Omental fat pad (tissue), 4 donors: ENCODE data around the gene KCNIP3. TPM values are rescaled to one million over a fixed set of nuclear protein-coding genes. Genes with fewer than 3 reads are reported as not detected.

ENCODE experiments used
- ATAC-seq: fragments of 150-250 bp; one replicate; pipeline ENCODE4 v1.9.1; 2016; ENCODE audit warnings: mild to moderate bottlenecking, moderate library complexity; ENCODE audit not compliant: low FRiP score
- DNase-seq: peaks from one replicate; pipeline ENCODE4 v3.0.0-alpha.2; 2019; ENCODE audit warnings: low spot score
- total RNA-seq, 4 donors: library from RNA; depleted of rRNA; stranded (reverse); fragments of >200 nt; gene quantifications; one replicate each; pipeline ENCODE4 v1.1.0, GENCODE V29; 2016
- TF ChIP-seq, protein P1 (sequence below), 3 donors: fragments of 450-650 bp; IDR thresholded peaks; one replicate each; pipeline ENCODE4 v1.5.1; 2016 to 2017; ENCODE audit warnings: antibody characterized with exemption in 3 of 3, mild to moderate bottlenecking in 3 of 3, moderate library complexity in 2 of 3

The KCNIP3 gene
- total RNA-seq, 4 donors from 2014 or later, result 5.5 to 37.4 (median 7.1) TPM

DNA sequence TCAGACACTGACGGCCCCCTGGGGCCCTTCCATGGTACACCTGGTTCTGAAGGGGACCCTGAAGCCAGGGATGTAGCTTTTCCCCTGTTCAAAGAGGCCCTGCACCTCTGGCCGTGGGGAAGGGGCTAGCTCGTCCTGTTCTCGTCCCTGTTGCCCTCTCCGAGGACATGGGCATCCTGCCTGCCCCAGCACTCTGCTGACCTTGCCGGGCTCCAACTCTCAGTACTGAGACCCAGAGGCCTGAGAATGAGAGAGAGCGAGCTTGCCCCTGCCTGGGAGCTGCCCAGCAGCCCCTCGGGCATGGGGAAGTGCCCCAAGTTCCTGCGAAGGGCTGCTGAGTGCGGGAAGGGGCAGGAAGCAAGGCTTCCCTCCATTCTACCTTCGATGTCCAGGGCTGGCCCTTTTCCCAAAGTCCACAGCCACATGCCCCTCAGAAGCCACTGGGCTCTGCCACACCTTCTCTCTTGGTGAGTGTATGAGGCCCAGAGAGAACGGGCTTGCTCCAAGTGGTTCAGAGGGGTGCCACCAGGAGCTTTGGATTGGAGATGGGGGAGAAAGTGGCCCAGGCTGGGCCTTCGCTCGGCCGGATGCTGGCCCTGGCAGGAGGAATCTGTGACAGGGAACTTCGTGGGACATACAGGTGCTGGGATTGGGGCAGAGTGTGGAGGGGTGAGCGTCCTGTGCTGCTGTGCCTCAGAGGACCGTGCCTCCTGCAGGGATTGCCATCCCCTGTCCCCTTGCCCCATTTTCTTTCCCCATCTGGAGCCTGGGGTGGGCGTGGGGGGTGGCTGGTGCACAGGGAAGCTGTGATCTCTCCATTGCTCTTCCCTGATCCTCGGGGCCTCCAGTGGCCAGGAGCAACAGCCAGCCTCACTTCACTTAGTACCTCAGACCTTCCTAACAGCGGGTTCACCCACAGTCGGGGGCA lies 50.8 kb downstream of the KCNIP3 start:
- ATAC-seq (no peak), DNase-seq (no peak)
- TF ChIP-seq, protein P1, sequence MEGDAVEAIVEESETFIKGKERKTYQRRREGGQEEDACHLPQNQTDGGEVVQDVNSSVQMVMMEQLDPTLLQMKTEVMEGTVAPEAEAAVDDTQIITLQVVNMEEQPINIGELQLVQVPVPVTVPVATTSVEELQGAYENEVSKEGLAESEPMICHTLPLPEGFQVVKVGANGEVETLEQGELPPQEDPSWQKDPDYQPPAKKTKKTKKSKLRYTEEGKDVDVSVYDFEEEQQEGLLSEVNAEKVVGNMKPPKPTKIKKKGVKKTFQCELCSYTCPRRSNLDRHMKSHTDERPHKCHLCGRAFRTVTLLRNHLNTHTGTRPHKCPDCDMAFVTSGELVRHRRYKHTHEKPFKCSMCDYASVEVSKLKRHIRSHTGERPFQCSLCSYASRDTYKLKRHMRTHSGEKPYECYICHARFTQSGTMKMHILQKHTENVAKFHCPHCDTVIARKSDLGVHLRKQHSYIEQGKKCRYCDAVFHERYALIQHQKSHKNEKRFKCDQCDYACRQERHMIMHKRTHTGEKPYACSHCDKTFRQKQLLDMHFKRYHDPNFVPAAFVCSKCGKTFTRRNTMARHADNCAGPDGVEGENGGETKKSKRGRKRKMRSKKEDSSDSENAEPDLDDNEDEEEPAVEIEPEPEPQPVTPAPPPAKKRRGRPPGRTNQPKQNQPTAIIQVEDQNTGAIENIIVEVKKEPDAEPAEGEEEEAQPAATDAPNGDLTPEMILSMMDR (IDR thresholded peaks at IDR 0.05), result no peak

GRCh38 chr2:95348609-95349567 lies 51.7 kb downstream of the KCNIP3 start:
- TF ChIP-seq, protein P1 (IDR thresholded peaks at IDR 0.05), result no peak
- ATAC-seq (no peak), DNase-seq (no peak)

GRCh38 chr2:95349568-95350322 lies 52.6 kb downstream of the KCNIP3 start:
- TF ChIP-seq, protein P1 (IDR thresholded peaks at IDR 0.05), result no peak
- no peak for DNase-seq
- ATAC-seq, result no peak

- TF ChIP-seq, protein P1 (IDR thresholded peaks at IDR 0.05), result no peak
- no peak for DNase-seq
- no peak for ATAC-seq
These were observed 53.2 kb downstream of the KCNIP3 start for GRCh38 chr2:95350368-95350767.

GRCh38 chr2:95350774-95351597 lies 53.8 kb downstream of the KCNIP3 start:
- DNase-seq (no peak), ATAC-seq (no peak)
- TF ChIP-seq, protein P1 (IDR thresholded peaks at IDR 0.05), result no peak

GRCh38 chr2:95351598-95351915 lies 54.4 kb downstream of the KCNIP3 start:
- no peak for DNase-seq
- no peak for ATAC-seq
- TF ChIP-seq, protein P1 (IDR thresholded peaks at IDR 0.05), result no peak
